C1 segment of cervical spinal cord (tissue), 14 donors: Measurements from ENCODE around the gene XRN1.
"Not testable (repeated sequence)": the region's sequence is repeated elsewhere in the genome, so short reads cannot be mapped to it uniquely, and the experiment has no call there.

Experiments
- DNase-seq, 14 donors: peaks; one replicate each; lab custom pipeline; 2025; lab: John Stamatoyannopoulos, UW

Gene XRN1

GRCh38 chr3:142438096-142438495 lies 9.7 kb downstream of the XRN1 start:
- not testable (repeated sequence) for DNase-seq

- DNase-seq: no peak
Measured at GRCh38 chr3:142436951-142437585, 10.8 kb downstream of the XRN1 start.

- DNase-seq: no peak
Measured at GRCh38 chr3:142434503-142434902, 13.3 kb downstream of the XRN1 start.

GRCh38 chr3:142433110-142433509 lies 14.7 kb downstream of the XRN1 start:
- no peak for DNase-seq

DNA sequence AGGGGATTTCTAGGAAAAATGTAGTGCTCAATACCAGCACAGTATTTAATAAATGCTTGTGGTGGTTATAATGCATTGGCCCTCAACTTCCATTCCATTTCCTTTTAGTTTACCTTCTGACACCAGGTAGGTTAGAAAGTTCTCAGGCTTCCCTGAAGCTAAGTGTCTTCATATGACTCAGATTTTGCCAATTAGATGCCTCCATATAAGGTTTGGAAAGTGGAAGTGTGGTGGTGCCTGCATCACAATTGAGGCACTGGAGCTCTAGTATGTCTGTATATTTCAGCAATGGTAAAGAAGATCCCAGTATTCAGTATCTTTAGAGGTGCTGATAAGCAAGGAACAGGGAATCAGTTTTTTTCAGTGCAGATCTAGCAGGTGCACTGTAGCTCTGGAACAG lies 18.3 kb downstream of the XRN1 start:
- no peak for DNase-seq

DNA sequence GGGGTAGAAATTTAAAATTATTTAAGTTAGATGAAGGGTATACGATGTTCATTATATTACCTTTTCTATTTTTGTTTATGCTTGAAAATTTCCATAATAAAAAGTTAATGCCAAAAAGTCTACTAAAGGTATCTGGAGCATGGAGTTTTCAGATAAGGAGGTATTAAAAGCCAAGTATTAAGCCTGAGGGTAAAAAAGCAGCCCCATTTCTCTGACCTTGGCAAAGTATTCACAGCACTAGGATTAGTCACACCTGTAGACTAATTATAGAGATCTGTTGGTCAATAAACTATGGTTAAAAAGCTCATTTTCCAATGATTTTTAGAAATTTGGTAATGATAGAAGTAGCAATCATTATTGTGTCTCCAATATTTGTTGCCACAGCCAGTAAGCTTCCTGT lies 23.1 kb downstream of the XRN1 start:
- no peak for DNase-seq

DNA sequence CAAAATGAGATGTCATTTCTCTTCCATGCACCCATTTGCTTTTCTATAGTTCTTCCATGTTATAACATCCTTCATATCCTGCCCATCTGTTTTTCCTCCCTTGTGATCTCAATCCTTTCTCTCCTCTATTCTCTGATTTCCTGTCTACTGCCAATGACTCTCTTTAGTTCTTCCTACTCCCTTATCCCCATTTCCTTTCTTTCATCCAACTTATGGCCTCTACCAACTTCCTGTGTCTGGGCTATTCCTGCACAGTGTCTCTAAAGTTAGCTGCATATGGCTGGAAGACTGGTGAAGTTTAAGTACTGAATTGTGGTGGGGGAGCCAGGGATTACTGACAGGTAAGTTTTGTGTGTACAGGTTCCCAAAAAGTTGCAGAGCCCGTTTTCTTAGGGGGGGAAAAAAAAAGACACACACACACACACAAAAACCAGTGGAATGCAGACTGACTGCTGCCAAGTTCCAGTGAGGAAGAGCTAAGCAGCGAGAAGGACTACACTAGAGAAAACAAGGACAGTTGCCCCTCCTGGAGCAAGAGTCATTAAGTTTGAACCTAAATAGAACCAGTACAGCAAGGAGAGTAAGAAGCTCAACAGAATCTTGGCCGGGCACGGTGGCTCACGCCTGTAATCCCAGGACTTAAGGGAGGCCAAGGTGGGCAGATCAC lies 28.8 kb downstream of the XRN1 start:
- DNase-seq: no peak

DNA sequence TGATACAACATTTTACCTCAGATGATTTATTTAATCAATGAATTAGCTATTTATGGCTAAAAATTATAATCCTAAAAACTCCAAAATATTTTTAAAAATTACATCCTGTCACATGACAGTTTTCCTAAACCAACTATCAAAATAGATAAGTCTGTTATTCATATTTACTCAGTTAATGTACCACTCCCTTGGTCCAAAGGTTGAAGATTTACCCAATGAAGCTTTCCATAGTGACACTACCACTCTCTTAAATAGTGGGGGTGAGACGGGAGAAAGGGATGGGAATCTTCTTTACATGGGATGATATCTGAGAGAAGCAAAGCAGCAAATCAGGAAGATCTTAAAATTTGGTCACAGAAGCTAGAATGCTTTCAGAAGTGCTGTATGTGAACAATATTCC lies 30.5 kb downstream of the XRN1 start:
- no peak for DNase-seq

- DNase-seq: not testable (repeated sequence)
Measured at GRCh38 chr3:142400537-142400936, 47.3 kb downstream of the XRN1 start.

- no peak for DNase-seq
Measured at GRCh38 chr3:142394921-142395622, 52.8 kb downstream of the XRN1 start.

GRCh38 chr3:142385078-142385477 lies 62.8 kb downstream of the XRN1 start:
- DNase-seq: no peak

DNA sequence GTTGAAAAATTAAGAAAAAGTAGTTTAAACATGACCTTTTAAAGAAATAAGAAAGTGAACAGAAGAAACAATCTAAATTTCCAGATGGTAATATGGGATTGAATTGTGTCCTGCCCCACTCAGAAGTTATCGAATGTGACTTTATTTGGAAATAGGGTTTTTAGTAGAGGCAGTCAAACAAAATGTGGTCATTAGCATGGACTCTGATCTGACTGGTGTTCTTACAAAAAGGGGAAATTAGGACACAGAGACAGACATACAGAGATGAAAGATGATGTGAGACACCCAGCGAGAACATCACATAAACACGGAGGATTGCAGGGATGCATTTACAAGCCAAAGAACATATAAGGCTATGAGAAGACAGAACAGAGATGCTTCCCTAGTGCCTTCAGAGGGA lies 73.2 kb downstream of the XRN1 start:
- no peak for DNase-seq

DNA sequence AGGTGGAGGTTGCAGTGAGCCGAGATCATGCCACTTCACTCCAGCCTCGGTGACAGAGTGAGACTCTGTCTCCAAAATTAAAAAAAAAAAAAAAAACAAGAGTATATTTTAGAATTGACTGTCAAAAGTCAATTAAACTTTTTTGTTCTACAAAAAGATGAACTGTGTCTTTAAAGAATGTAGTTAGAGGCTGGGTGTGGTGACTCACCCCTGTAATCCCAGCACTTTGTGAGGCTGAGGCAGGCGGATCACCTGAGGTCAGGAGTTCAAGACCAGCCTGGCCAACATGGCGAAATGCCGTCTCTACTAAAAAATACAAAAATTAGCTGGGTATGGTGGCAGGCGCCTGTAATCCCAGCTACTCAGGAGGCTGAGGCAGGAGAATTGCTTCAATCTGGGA lies 78.3 kb downstream of the XRN1 start:
- DNase-seq: not testable (repeated sequence)

GRCh38 chr3:142366434-142366833 lies 81.4 kb downstream of the XRN1 start:
- no peak for DNase-seq

GRCh38 chr3:142363936-142364467 lies 83.8 kb downstream of the XRN1 start:
- DNase-seq: no peak

DNA sequence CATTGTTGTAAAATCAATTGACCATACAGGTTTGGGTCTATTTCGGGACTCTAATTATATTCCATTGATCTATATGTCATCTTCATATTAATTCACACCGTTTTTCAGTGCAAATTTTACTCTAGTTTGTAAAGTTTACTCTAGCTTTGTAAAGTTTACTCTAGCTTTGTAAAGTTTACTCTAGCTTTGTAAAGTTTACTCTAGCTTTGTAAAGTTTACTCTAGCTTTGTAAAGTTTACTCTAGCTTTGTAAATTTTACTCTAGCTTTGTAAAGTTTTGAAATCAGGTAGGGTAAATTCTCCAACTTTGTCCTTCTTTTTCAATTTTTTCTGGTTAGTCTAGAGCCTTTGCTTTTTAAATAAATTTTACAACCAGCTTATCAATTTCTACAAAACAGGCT lies 84.4 kb downstream of the XRN1 start:
- not testable (repeated sequence) for DNase-seq

- DNase-seq: no peak
Measured at GRCh38 chr3:142359367-142359766, 88.5 kb downstream of the XRN1 start.

DNA sequence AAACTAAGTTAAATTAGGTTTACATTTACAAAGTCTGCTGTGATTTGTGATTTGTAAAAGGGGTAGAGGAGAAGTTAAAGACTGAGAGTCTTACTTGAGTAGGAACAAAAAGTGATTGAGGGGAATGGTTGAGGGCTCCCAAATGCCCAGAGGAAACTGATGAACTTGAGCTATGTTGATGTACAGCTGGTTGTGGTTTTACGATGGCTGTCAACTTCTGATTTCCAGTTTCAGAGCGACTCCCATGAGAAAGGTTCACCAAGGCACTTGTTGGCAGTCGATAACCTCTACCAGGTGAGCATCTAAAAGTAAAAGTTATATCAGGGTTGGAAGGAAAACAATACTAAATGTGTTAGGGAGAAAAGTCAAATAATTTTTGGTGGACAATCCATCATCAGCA lies 91.0 kb downstream of the XRN1 start:
- no peak for DNase-seq

GRCh38 chr3:142355692-142356091 lies 92.1 kb downstream of the XRN1 start:
- no peak for DNase-seq

DNA sequence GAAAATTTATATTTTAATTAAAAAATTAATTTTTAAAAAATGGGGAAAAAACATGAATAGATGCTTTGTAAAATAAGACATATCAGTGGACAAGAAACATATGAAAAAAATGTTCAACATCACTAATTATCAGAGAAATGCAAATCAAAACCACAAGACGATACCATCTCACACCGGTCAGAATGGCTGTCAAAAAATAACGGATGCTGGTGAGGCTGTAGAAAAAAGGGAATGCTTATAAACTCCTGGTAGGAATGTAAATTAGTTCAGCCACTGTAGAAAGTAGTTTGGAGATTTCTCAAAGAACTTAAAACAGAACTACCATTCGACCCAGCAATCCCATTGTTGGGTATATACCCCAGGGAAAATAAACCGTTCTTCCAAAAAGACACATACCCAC lies 93.8 kb downstream of the XRN1 start:
- DNase-seq: no peak

DNA sequence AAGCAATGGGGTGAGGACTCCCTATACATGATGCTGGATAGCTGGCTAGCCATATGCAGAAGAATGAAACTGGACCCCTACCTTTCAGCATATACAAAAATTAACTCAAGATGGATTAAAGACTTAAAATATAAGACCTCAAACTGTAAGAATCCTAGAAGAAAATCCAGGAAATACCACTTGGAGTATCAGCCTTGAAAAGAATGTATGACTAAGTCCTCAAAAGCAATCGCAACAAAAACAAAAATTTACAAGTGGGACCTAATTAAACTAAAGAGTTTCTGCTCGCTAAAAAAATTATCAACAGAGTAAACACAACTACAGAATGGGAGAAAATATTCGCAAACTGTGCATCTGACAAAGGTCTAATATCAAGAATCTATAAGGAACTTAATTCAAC lies 94.3 kb downstream of the XRN1 start:
- DNase-seq: no peak

DNA sequence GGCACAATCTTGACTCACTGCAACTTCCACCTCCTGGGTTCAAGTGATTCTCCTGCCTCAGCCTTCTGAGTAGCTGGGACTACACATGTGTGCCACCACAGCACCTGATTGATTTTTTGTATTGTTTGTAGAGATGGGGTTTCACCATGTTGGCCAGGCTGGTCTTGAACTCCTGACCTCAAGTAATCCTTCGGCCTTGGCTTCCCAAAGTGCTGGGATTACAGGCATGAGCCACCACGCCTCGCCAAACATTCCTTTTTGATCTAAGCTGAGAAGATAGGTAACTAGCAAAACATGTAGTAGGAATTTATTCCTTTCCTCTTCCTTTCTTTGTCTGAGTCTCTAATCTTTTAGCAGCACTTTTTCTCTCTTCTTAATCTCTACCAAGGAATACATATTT lies 95.1 kb downstream of the XRN1 start:
- DNase-seq: not testable (repeated sequence)

- DNase-seq: no peak
Measured at GRCh38 chr3:142348460-142348859, 99.4 kb downstream of the XRN1 start.
